HUDEP-2 (cell line): ENCODE measurements around the gene DUSP23.

Experiments
- DNase-seq, 76 experiments: peaks; one replicate each; lab custom pipeline; 2025; ENCODE audit not compliant: unreplicated experiment in 76 of 76; lab: John Stamatoyannopoulos, UW

Gene DUSP23

DNA sequence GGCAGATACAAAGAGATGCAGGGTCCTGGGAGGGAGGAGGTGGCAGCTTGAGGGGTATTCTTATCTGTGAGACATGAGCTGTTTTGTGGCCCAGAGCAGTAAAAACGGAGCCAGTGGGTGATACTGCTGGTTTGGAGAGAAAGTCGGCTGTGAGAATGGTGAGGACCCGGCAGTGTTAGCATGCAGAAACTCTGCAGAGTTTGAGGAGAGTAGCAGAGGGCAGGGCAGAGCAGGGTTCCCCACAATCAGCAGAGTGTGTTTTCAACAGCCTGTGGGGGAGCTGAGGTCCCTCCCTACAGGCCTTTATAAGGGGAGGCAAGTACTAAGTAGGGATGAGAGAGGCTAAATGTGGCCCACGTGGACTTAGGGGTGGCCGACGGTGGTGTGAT is 46.3 kb downstream of the DUSP23 start:
- DNase-seq, result no peak

DNA sequence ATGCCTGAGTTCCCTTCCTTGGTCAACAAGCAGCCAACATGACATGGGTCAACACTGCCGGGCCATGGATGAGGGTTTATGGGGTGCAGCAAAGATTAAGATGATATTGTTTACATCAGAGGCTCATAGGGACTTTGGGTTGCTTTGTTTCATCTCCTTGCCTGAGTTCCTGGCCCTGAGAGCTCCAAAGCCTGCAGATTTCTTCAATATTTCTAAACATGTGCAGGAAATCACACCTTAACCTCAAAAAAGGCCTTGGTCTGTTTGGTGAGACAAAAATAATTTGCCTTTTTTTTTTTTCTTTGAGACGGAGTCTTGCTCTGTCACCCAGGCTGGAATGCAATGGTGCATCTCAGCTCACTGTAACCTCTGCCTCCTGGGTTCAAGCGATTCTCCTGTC is 46.8 kb downstream of the DUSP23 start:
- DNase-seq, result no peak

DNA sequence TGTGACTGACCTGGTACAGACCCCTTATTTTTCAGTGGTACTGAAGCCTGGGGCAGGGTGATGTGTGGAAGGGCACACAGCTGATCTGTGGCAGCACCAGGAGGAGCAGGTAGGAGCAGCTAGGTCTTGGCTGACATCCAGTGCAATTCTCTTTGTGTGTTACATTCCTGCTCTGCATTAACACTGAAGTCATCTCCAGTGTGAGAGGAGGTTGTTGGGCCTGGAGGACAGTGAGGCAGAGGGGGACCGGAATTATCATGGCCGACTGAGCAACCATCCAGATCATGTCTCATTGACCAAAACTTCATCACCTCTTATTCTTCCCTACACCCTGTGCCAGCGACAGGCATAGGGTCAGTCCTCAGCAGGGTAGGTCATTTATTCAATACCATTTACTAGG is 47.4 kb downstream of the DUSP23 start:
- DNase-seq, result no peak

- DNase-seq, result no peak
Observed at GRCh38 chr1:159828581-159829272, 48.0 kb downstream of the DUSP23 start.

GRCh38 chr1:159829273-159829634 is 48.5 kb downstream of the DUSP23 start:
- DNase-seq, result peak in 11 of 76 experiments; percentile 1 to 32 (median 6)

GRCh38 chr1:159829822-159830465 is 49.2 kb downstream of the DUSP23 start:
- DNase-seq, result no peak

DNA sequence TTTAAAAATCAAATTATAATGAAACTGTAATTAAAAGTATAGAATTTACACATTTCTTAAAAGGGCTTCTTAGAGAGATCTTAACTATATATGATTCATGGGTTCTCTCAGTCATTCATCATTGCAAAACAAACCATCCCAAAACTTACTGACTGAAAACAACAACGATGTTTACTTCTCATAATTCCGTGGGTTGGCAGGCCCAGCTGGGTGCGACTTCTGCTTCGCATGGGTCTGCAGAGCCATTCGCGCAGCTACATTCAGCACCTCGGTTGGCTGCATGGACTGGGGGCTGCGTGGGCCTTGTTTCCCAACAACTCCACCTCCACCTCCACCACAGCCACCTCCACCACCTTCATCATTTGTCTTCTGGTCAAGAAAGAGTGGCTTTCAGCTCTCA is 50.0 kb downstream of the DUSP23 start:
- no peak for DNase-seq

GRCh38 chr1:159831412-159832141 is 50.8 kb downstream of the DUSP23 start:
- no peak for DNase-seq
